Tibial nerve (tissue), 3 donors: ENCODE results near the gene TRIM66.

ENCODE experiments used
- CTCF ChIP-seq, 5 experiments: fragments of 200-600 bp in 3 of 5; fragments of 450-650 bp in 2 of 5; sonication (generic) in 3 of 5; IDR thresholded peaks; one replicate each; pipeline ENCODE4 v1.5.1; 2016 to 2019; ENCODE audit warnings: antibody characterized with exemption in 5 of 5, mild to moderate bottlenecking in 3 of 5, moderate library complexity in 2 of 5
- POLR2A ChIP-seq, 2 donors: fragments of 450-650 bp; IDR thresholded peaks; one replicate each; pipeline ENCODE4 v1.6.1; 2017; ENCODE audit warnings: antibody characterized with exemption in 2 of 2, mild to moderate bottlenecking in 2 of 2, moderate library complexity in 2 of 2

GRCh38 chr11:8705146-8705545, 22.7 kb upstream of the TRIM66 start:
- TF ChIP-seq POLR2A (IDR thresholded peaks at IDR 0.05) (no peak), CTCF (IDR thresholded peaks at IDR 0.05) (no peak)
